HEK293 (cell line): ENCODE measurements around the gene RAB42.

Experiments used
- CTCF ChIA-PET: fragments of 350-600 bp; formaldehyde crosslinking; extraction: SDS; loops from one replicate; lab custom pipeline; 2021; ENCODE audit warnings: antibody characterized with exemption; lab: Yijun Ruan, JAX
- POLR2A ChIA-PET: fragments of 300-600 bp; formaldehyde crosslinking; extraction: SDS; loops from one replicate; lab custom pipeline; 2020; ENCODE audit warnings: antibody characterized with exemption, inconsistent platforms; lab: Yijun Ruan, JAX
- H3K27ac ChIP-seq: fragments of 200-500 bp; sonication (Bioruptor generic); 2 replicates; pipeline ENCODE4 v1.5.1; 2014; ENCODE audit warnings: low read depth, low read length, control low read depth, inconsistent platforms; ENCODE audit errors: extremely low read depth
- H3K36me3 ChIP-seq, 2 experiments: fragments of 200-500 bp in 1 of 2; sonication (Bioruptor generic) in 1 of 2; 1 replicate in 1 of 2; 2 replicates in 1 of 2; pipeline ENCODE4 v1.5.1; 2014 to 2017; ENCODE audit warnings: inconsistent platforms in 2 of 2, low read length in 2 of 2; ENCODE audit not compliant: control insufficient read depth in 2 of 2, insufficient read depth in 1 of 2
- H3K4me1 ChIP-seq: fragments of 200-500 bp; sonication (Bioruptor generic); 2 replicates; pipeline ENCODE4 v1.5.1; 2014; ENCODE audit warnings: mild to moderate bottlenecking, low read length, inconsistent platforms; ENCODE audit not compliant: control insufficient read depth, insufficient read depth
- H3K4me3 ChIP-seq: 2 replicates; pipeline ENCODE4 v1.5.1; 2011; ENCODE audit warnings: low read depth, mild to moderate bottlenecking, control low read depth, low read length, moderate library complexity
- H3K9me3 ChIP-seq: fragments of 200-500 bp; sonication (Bioruptor generic); 2 replicates; pipeline ENCODE4 v1.5.1; 2014; ENCODE audit warnings: low read depth, low read length, inconsistent platforms; ENCODE audit not compliant: control insufficient read depth, insufficient read depth
- CTCF ChIP-seq: fragments of 450-650 bp; formaldehyde crosslinking; IDR thresholded peaks from 2 replicates; pipeline ENCODE4 v1.5.1; 2016; ENCODE audit warnings: missing biosample characterization, missing genetic modification characterization
- EGR2 ChIP-seq: fragments of 450-650 bp; formaldehyde crosslinking; IDR thresholded peaks from 2 replicates; pipeline ENCODE4 v1.5.1; 2016; ENCODE audit warnings: low read depth, missing biosample characterization, missing genetic modification characterization
- GFI1B ChIP-seq: fragments of 450-650 bp; formaldehyde crosslinking; IDR thresholded peaks from 2 replicates; pipeline ENCODE4 v1.5.1; 2016; ENCODE audit warnings: missing biosample characterization, missing genetic modification characterization
- HOXD13 ChIP-seq: sonication (generic); formaldehyde crosslinking; IDR thresholded peaks from 2 replicates; pipeline ENCODE4 v1.8.0; 2022; ENCODE audit warnings: missing genetic modification reagents, borderline replicate concordance
- INSM2 ChIP-seq: fragments of 450-650 bp; formaldehyde crosslinking; IDR thresholded peaks from 2 replicates; pipeline ENCODE4 v1.5.1; 2016; ENCODE audit warnings: missing biosample characterization, missing genetic modification characterization
- KLF16 ChIP-seq: fragments of 450-650 bp; formaldehyde crosslinking; IDR thresholded peaks from 2 replicates; pipeline ENCODE4 v1.5.1; 2017; ENCODE audit warnings: missing biosample characterization, missing genetic modification characterization
- TCF7L2 ChIP-seq: IDR thresholded peaks from 2 replicates; pipeline ENCODE4 v1.6.1; 2011; ENCODE audit warnings: low read depth, mild to moderate bottlenecking, inconsistent platforms, low read length, moderate library complexity, borderline replicate concordance
- WT1 ChIP-seq: fragments of 450-650 bp; formaldehyde crosslinking; IDR thresholded peaks from 2 replicates; pipeline ENCODE4 v1.5.1; 2016; ENCODE audit warnings: missing biosample characterization, missing genetic modification characterization
- YY1 ChIP-seq: fragments of 450-650 bp; formaldehyde crosslinking; IDR thresholded peaks from 2 replicates; pipeline ENCODE4 v1.5.1; 2018; ENCODE audit warnings: missing biosample characterization, missing genetic modification characterization
- ZNF169 ChIP-seq: fragments of 450-650 bp; formaldehyde crosslinking; IDR thresholded peaks from 2 replicates; pipeline ENCODE4 v1.5.1; 2016; ENCODE audit warnings: missing biosample characterization, missing genetic modification characterization
- ZNF184 ChIP-seq: fragments of 450-650 bp; IDR thresholded peaks from 2 replicates; pipeline ENCODE4 v1.5.1; 2018; ENCODE audit warnings: missing biosample characterization, mild to moderate bottlenecking, missing genetic modification characterization
- ZNF223 ChIP-seq: fragments of 450-650 bp; formaldehyde crosslinking; IDR thresholded peaks from 2 replicates; pipeline ENCODE4 v1.5.1; 2016; ENCODE audit warnings: missing biosample characterization, missing genetic modification characterization
- ZNF239 ChIP-seq: fragments of 450-650 bp; formaldehyde crosslinking; IDR thresholded peaks from 2 replicates; pipeline ENCODE4 v1.5.1; 2016; ENCODE audit warnings: missing biosample characterization, missing genetic modification characterization
- ZNF398 ChIP-seq: fragments of 450-650 bp; formaldehyde crosslinking; IDR thresholded peaks from 2 replicates; pipeline ENCODE4 v1.5.1; 2017; ENCODE audit warnings: missing biosample characterization, missing genetic modification characterization
- ZNF621 ChIP-seq: fragments of 450-650 bp; formaldehyde crosslinking; IDR thresholded peaks from 2 replicates; pipeline ENCODE4 v1.5.1; 2017; ENCODE audit warnings: missing biosample characterization, missing genetic modification characterization
- ZNF747 ChIP-seq: fragments of 450-650 bp; formaldehyde crosslinking; IDR thresholded peaks from 2 replicates; pipeline ENCODE4 v1.5.1; 2016; ENCODE audit warnings: missing biosample characterization, missing genetic modification characterization
- ZNF768 ChIP-seq: fragments of 450-650 bp; formaldehyde crosslinking; IDR thresholded peaks from 2 replicates; pipeline ENCODE4 v1.5.1; 2018; ENCODE audit warnings: missing biosample characterization, mild to moderate bottlenecking, missing genetic modification characterization
- ZNF785 ChIP-seq: fragments of 450-650 bp; formaldehyde crosslinking; IDR thresholded peaks from 2 replicates; pipeline ENCODE4 v1.5.1; 2016; ENCODE audit warnings: missing biosample characterization, missing genetic modification characterization
- ZSCAN30 ChIP-seq: fragments of 450-650 bp; IDR thresholded peaks from 2 replicates; pipeline ENCODE4 v1.5.1; 2018; ENCODE audit warnings: missing biosample characterization, mild to moderate bottlenecking, missing genetic modification characterization, moderate library complexity

The RAB42 gene

GRCh38 chr1:28631713-28632112 lies 39.6 kb downstream of the RAB42 start:
- no peak overlapping the region for H3K4me3 ChIP-seq
- POLR2A ChIA-PET, result no interaction called here
- no peak overlapping the region for H3K27ac ChIP-seq

DNA sequence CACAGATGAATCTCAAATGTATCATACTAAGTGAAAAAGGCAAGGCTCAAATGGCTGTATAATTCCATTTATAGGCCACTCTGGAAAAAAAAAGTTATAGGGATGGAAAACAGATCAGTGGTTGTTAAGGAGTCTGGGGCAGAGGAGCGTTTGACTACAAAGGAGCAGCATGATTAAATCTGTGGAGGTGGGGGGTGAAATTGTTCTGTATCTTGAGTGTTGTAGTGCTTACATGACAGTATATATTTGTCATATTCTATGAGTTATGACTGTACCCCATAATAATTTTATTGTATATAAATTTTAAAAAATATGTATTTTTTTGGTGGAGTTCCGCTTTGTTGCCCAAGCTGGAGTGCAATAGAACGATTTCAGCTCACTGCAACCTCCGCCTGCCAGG lies 40.5 kb downstream of the RAB42 start:
- POLR2A ChIA-PET, result interaction anchor here (0.6 kb wide), 1 partner anchor 51 kb away, joined by 3 read pairs; no protein-coding TSS in a partner anchor
- Histone ChIP-seq H3K27ac (no peak overlapping the region), H3K9me3 (no peaks in the 10 kb centered on the region), H3K4me3 (no peak overlapping the region), H3K36me3 (no peaks in the 10 kb centered on the region; a peak in 1 of 3 replicates), H3K4me1 (no peaks in the 10 kb centered on the region)
- TF ChIP-seq TCF7L2, result no peak
- no peak for TF ChIP-seq ZNF768
- TF ChIP-seq ZNF747, result no peak
- TF ChIP-seq ZNF398 (tag by site-specific recombination), result no peak
- no peak for TF ChIP-seq KLF16
- TF ChIP-seq YY1 (tag by site-specific recombination), result no peak
- no peak for TF ChIP-seq ZNF169 (tag by site-specific recombination)
- no peak for TF ChIP-seq ZNF621 (tag by site-specific recombination)
- TF ChIP-seq GFI1B (tag by site-specific recombination), result no peak
- no peak for TF ChIP-seq ZNF785
- no peak for TF ChIP-seq INSM2
- no peak for TF ChIP-seq EGR2 (tag by site-specific recombination)
- CTCF ChIA-PET, result no interaction called here

More at GRCh38 chr1:28631713-28632112, 39.6 kb downstream of the RAB42 start:
- TF ChIP-seq WT1 (tag by site-specific recombination) (no peak), ZNF184 (tag by site-specific recombination) (peak; percentile 82), CTCF (no peak)
- Histone ChIP-seq H3K9me3 (no peaks in the 10 kb centered on the region), H3K36me3 (no peaks in the 10 kb centered on the region; a peak in 1 of 3 replicates), H3K4me1 (no peaks in the 10 kb centered on the region)
- CTCF ChIA-PET, result interaction anchor here (0.6 to 0.7 kb wide), 2 partner anchors 107 to 262 kb away, joined by 3 to 4 read pairs; partner anchors contain the start of gene PHACTR4

DNA sequence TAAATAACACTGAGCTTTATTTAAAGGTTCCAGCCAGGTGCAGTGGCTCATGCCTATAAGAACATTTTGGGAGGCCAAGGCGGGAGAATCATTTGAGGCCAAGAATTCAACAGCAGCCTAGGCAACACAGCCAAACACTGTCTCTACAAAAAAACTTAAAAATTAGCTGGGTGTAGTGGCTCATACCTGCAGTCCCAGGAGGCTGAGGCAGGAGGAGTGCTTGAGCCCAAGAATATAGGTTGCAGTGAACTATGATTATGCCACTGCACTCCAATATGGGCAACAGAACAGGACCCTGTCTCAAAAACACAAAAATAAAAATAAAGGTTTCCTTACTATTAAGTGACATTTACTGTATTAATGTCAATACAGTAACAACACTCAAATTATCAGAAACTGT lies 48.7 kb downstream of the RAB42 start:
- H3K4me1 ChIP-seq, result no peaks in the 10 kb centered on the region; the same call in 1 of the 2 replicates
- TF ChIP-seq CTCF (peak; percentile 33; the same call in 1 of the 2 replicates), ZNF239 (no peak), HOXD13 (no peak), ZNF223 (tag by site-specific recombination) (no peak), ZSCAN30 (tag by site-specific recombination) (no peak)
- TF ChIP-seq, all 188 proteins: peak for 1
- Histone ChIP-seq H3K9me3 (no peaks in the 10 kb centered on the region), H3K36me3 (no peaks in the 10 kb centered on the region), H3K4me3 (no peak overlapping the region), H3K27ac (no peak overlapping the region)
- CTCF ChIA-PET, result interaction anchor here (0.6 to 3.2 kb wide), 6 partner anchors 36 to 281 kb away, joined by 3 to 13 read pairs (median 4); no protein-coding TSS in a partner anchor
- POLR2A ChIA-PET, result interaction anchor here (0.7 to 1.4 kb wide), 6 partner anchors 8 to 236 kb away, joined by 3 to 6 read pairs (median 4); partner anchors contain the start of genes RNU11 and YTHDF2
